A673 (cell line): Measurements from ENCODE around the gene SYNPO.

Experiments
- CTCF ChIP-seq: fragments of 300-800, 200-600 bp; sonication (generic); conservative IDR thresholded peaks from 2 replicates; pipeline ENCODE4 v1.5.1; 2017; ENCODE audit warnings: low read depth, mild to moderate bottlenecking, antibody characterized with exemption, low read length, moderate library complexity, mixed read lengths
- EZH2 ChIP-seq: fragments of 200-600 bp; sonication (generic); IDR thresholded peaks from 2 replicates; pipeline ENCODE4 v1.6.1; 2017; ENCODE audit warnings: borderline replicate concordance, low read depth, mild to moderate bottlenecking, mixed read lengths, antibody characterized with exemption, low read length; ENCODE audit not compliant: poor library complexity, severe bottlenecking

- no peak for TF ChIP-seq EZH2
- TF ChIP-seq CTCF, result no peak
Observed at GRCh38 chr5:150590979-150591695, 49.3 kb upstream of the SYNPO start.
